HG02973 (cell line): ENCODE measurements around the gene GALNTL6.
"Not testable (repeated sequence)": the region's sequence is repeated elsewhere in the genome, so short reads cannot be mapped to it uniquely, and the experiment has no call there.

Source experiments
- ATAC-seq: cut with Tn5 transposase; IDR thresholded peaks from one replicate; pipeline ENCODE4 v1.9.1; 2021; ENCODE audit warnings: moderate library complexity; ENCODE audit not compliant: unreplicated experiment

Gene GALNTL6

DNA sequence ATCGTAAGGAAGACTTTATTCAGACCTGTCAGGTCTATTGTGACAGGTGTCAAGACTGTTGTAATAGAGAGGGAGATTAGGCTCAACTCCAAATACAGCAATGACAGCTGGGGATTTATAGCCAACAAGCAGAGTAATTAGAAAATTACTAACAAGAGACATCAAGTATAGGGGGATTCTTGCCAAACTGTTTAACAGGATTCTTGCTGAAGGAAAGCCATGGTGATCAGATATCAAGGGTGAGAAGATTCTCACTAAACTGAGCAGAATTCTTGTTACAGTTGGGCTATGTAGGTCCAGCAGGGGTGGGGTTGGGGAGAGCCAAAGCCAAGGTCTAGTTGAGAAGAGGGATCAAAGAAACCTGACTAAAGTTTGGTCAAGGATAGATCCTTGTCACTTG is 894.4 kb downstream of the GALNTL6 start:
- no peak for ATAC-seq

DNA sequence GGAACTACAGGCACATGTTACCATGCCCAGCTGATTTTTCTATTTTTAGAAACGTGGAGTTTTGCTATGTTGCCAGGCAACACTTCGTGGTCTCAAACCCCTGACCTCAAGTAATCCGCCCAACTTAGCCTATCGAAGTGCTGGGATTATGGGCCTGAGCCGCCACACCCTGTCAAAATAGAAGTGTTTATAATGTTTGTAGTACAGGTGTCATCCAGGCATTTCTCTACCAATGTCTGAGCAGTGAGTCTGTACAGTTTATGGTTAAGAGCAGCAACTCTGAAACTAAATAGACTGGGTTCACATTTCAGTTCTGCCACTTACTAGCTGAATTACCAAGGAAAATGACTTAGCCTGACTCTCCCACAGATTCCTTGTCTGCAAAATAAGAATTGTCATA is 895.0 kb downstream of the GALNTL6 start:
- no peak for ATAC-seq

GRCh38 chr4:172709376-172709775 is 896.2 kb downstream of the GALNTL6 start:
- ATAC-seq: no peak

DNA sequence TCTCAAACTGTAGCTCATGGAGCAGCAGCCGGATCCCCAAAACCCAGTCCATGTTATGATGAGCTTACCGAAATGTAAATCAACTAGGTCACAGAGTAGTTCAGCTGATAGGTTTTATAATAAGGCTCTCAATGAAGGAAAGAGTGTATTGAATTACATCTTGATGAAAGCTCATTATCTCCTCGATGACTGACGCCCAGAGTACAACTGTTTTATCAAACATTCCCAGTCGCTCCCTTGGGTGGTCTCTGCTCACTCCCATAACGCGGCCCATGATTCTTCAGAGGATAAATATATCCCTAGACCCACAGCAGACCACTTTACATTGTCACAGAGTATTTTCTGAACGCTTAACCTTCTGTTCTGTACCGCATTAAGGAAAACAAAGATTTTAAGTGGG is 903.1 kb downstream of the GALNTL6 start:
- ATAC-seq: no peak

- ATAC-seq: no peak
These were observed 908.5 kb downstream of the GALNTL6 start for GRCh38 chr4:172721659-172722058.

DNA sequence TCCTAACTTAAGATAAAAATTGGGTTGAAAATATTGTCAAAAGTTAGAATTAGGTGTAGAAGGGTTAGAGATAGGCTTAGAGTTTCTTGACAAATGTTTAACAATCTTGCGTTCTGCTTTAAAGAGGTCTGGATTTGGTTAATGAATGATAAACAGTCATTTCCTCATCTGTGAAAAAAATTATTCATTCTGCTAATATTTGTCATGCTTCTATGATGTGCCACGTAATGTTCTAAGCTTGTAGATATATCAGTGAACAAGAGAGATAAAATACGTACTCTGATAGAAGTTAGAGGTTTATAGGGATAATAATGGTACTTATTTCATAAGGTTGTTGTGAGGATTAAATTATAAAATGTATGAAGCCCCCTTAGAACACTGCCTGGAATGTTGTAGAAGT is 912.4 kb downstream of the GALNTL6 start:
- ATAC-seq: no peak

DNA sequence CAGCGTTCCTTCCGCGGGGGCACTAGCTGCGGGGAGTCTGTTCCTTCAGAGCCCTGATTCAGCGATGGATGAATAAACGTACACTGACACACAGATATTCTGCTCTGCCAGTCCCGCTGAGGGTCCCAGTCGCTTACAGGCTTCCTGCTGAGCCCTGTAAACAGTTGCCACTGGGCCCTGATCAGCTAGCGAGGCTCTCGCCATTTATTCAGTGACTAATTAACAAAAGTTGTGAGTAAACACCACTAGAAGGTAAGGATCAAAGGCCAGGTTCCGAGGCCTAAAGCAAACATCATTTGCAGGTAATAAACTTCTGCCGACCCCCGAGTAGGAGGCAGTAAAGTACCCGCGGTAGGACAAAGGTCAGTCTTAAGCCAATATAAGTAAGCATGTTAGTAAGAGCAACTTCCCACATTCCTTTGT is 912.8 kb downstream of the GALNTL6 start:
- no peak for ATAC-seq

DNA sequence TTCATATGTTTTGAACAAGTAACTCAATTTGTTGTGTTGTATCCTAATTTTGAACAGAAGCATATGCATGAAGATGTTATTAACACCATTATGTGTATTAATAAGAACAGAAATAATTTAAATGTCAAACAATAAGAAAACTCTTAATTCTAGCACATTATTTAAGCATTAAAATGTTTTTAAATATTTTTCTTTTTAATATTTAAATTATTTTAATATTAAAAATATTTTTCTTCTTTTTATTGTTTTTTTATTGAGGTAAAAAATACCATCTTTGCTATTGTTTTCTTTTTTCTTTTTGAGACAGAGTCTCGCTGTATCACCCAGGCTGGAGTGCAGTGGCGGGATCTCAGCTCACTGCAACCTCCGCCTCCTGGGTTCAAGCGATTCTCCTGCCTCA is 914.4 kb downstream of the GALNTL6 start:
- ATAC-seq: no peak

DNA sequence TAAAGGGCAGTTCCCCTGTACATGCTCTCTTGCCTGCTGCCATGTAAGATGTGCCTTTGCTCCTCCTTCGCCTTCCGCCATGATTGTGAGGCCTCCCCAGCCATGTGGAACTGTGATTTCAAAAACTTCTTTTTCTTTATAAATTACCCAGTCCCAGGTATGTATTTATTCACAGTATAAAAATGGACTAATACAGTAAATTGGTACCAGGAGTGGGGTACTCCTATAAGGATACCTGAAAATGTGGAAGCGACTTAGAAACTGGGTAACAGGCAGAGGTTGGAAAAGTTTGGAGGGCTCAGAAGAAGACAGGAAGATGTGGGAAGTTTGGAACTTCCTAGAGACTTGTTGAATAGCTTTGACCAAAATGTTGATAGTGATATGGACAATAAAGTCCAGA is 920.4 kb downstream of the GALNTL6 start:
- ATAC-seq: not testable (repeated sequence)

- ATAC-seq: no peak
These were observed 921.4 kb downstream of the GALNTL6 start for GRCh38 chr4:172734555-172734954.

GRCh38 chr4:172736046-172736445 is 922.8 kb downstream of the GALNTL6 start:
- ATAC-seq: no peak

- peak; percentile 96 for ATAC-seq
These were observed 927.2 kb downstream of the GALNTL6 start for GRCh38 chr4:172740434-172740833.

DNA sequence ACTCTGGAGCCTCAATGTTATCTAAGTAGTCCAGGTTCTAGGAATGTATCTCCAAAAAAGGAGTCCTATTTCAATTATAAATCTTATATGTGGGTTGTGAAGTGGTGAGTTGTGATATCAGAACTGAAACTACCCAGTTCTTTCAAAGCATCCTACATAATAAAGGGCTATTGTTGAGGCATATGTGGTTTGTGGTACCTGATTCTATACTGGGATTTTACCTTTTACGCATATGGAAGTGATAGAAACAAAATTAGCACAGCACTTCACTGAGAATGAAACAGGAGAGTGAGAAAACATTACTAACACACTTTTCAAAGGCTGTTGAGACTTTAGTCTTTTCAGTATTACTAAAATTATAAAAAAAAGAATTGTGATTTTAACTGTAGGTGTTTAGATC is 937.7 kb downstream of the GALNTL6 start:
- ATAC-seq: peak; percentile 97

DNA sequence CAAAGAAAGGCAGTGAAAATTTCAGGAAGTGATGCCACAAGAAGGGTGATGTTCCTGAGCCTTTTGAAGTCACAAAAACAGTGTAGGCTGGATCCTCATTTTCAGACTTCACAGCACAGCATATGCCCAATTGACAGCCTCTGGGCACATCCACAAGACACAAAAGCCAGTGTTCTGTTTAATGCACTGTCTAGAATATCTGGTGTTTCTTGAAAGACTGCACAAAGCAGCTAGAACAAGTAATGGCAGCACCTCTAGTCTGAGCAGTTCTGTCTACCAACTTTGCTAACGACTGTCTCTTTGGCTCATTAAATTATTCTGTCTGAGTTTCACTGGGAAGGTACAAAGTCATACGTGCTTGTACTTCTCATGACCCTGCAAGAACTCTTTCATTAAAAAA is 938.3 kb downstream of the GALNTL6 start:
- no peak for ATAC-seq

- ATAC-seq: no peak
These were observed 945.6 kb downstream of the GALNTL6 start for GRCh38 chr4:172758586-172759340.

GRCh38 chr4:172760512-172760911 is 947.3 kb downstream of the GALNTL6 start:
- no peak for ATAC-seq

DNA sequence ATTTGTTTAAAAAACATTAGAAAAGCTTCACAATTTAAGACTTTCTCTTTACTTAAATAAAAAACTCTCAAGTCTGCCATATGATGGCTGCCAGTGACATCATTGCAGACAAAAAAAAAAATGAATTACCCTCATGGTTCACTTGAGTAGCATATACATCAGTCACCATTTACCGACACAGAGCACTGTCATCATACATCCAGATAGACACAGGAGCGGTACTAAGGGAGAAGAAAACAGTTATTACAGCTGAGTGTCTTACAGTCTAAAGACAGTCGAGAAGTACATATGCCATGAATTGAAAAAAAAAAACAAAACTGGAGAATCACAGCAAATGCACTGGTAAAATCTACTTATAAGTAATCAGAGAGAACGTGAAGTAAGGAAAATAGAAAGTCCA is 949.7 kb downstream of the GALNTL6 start:
- ATAC-seq: no peak

DNA sequence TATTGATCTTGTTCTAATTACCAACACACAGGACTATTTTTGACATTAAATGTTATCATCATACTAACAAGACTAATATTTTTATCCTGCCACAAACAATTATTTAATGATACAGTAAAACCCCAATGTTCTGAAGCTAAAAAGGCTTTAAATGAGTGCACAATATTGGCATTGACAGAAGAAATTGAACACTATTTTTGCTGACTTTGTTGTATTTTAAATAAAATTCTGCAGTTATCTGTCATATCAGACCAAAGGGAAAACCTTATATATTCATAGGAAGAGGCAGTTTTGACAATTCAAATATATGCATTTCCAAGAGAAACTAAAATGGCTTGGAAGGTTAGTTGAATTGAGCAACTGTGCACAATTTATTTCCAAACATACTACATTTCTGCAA is 957.6 kb downstream of the GALNTL6 start:
- ATAC-seq: no peak

DNA sequence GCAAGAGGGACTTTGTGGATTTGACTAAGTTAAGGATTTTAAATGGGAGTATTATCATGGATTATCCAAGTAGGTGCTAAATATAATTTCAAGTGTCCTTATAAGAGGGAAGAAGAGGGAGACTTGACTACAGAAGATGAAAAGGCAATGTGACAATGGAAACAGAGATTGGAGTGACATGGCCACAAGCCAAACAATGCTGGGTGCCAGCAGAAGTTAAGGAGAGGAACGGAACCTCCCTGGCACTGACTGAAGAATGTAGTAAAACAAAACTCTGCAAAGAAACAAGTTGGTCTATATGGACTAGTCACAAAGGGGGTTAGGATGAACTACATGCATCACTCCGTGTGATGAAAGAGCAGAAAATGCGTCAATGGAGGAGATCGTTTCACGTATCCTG is 959.6 kb downstream of the GALNTL6 start:
- ATAC-seq: no peak

- no peak for ATAC-seq
These were observed 963.1 kb downstream of the GALNTL6 start for GRCh38 chr4:172776203-172776861.

DNA sequence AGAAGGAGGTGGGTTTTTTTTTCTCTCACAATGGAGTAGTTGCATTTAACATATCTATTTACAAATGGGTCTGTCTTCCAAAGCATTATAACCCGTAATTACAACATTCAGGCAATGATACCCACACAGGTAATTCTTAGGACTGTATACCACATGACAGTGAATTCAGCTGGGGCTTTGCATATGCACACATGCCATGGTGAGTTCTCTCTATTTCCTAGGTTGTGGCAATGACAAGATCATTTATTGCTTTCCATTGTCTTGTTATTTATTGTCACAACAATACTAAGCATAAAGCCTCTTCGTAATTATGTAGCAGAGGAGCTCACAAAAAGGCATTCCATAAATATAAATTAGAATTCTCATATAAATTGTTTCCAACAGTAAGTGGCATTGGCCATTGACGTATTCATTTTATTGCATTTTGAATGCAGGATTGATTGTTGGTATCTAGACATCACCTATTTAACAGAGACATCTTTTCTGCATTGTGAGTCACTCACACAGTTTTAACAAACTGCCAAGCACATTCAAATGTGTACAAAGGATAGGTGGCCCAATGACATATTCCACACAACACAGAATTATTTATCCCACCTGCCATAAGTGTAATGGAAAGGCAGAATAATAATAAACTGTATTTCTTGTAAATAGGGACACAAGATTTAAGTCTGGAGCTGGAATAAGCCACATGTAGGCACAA is 964.7 kb downstream of the GALNTL6 start:
- ATAC-seq: no peak

DNA sequence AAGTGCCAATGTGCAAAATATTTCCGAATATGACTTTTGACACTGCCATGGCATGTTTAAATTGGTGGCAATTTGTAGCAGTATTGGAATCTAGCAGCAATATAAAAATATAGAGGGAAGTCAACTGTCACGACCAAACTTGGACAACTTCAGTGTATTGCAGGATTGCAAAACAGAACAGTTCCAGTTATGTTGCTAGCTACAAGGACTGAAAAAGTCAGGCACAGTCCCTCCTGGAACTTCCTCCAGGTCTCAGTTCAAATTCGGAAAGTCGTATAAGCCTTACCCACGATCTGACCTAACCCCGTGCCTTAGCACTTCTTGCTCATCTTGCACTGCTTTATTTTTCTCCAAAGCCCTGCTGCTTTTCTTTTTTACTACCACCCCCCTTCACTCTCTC is 965.4 kb downstream of the GALNTL6 start:
- ATAC-seq: no peak
